Ascending aorta (tissue), 2 donors: Measurements from ENCODE around the gene MAFG. TPM values are rescaled to one million over a fixed set of nuclear protein-coding genes. Genes with fewer than 3 reads are reported as not detected.

Source experiments
- DNase-seq, 2 donors: peaks; one replicate each; pipeline ENCODE4 v3.0.0-alpha.2; 2019; ENCODE audit warnings: low spot score in 2 of 2
- H3K27ac ChIP-seq, 2 donors: fragments of 200-600 bp; sonication (generic); one replicate each; pipeline ENCODE4 v1.5.1; 2016 to 2017; ENCODE audit warnings: mild to moderate bottlenecking in 1 of 2
- H3K27me3 ChIP-seq: fragments of 200-600 bp; sonication (generic); one replicate; pipeline ENCODE4 v1.5.1; 2017
- H3K36me3 ChIP-seq, 2 donors: fragments of 200-600 bp; sonication (generic); one replicate each; pipeline ENCODE4 v1.5.1; 2016
- H3K4me1 ChIP-seq, 2 donors: fragments of 200-600 bp; sonication (generic); one replicate each; pipeline ENCODE4 v1.5.1; 2016 to 2017; ENCODE audit warnings: mild to moderate bottlenecking in 1 of 2
- H3K4me3 ChIP-seq, 2 donors: fragments of 200-600 bp; sonication (generic); one replicate each; pipeline ENCODE4 v1.5.1; 2016 to 2017; ENCODE audit warnings: mild to moderate bottlenecking in 1 of 2
- H3K9me3 ChIP-seq, 2 donors: fragments of 200-600 bp; sonication (generic); one replicate each; pipeline ENCODE4 v1.5.1; 2016
- intact Hi-C: fragments of 100-400 bp; cut with DNase I; formaldehyde crosslinking; loops from one replicate; pipeline ENCODE4 v1.15.1; 2023
- total RNA-seq: library from RNA; depleted of rRNA; stranded (reverse); fragments of >200 nt; gene quantifications from one replicate; pipeline ENCODE4 v1.1.0, GENCODE V29; 2016
- TF ChIP-seq, protein P1 (sequence below), 3 experiments: fragments of 200-600 bp in 2 of 3; fragments of 450-650 bp in 1 of 3; sonication (generic) in 2 of 3; IDR thresholded peaks; one replicate each; pipeline ENCODE4 v1.5.1; 2016 to 2019; ENCODE audit warnings: antibody characterized with exemption in 3 of 3, mild to moderate bottlenecking in 1 of 3, moderate library complexity in 1 of 3

MAFG gene
- total RNA-seq, 1 donor from 2014 or later = 28.7 TPM

DNA sequence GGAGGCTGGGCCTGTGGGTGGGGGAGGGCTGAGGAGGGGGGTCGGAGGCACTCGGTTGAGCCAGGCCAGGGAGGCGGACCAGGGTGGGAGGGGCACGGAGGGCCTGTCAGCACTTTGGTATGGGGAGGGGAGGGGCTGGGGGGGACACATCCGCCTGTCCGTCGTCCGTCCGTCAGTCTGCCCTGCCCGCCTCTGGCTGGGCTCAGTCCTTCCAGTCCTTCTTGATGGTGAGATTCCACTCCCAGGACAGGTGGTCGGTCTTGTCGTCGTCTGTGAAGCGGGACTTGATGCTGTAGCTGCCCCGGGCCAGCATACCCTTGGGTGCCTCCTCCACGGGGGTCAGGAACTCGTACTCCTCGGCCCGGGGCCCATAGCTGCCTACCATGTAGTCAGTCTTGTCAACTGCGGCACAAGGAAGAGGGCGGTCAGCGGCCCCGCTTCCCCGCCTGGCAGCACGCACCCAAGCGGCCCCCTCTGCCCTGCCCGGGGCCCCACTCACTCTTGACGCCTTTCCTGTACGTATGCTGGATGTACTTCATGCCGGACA, 58.8 kb downstream of the MAFG start:
- TF ChIP-seq, protein P1, sequence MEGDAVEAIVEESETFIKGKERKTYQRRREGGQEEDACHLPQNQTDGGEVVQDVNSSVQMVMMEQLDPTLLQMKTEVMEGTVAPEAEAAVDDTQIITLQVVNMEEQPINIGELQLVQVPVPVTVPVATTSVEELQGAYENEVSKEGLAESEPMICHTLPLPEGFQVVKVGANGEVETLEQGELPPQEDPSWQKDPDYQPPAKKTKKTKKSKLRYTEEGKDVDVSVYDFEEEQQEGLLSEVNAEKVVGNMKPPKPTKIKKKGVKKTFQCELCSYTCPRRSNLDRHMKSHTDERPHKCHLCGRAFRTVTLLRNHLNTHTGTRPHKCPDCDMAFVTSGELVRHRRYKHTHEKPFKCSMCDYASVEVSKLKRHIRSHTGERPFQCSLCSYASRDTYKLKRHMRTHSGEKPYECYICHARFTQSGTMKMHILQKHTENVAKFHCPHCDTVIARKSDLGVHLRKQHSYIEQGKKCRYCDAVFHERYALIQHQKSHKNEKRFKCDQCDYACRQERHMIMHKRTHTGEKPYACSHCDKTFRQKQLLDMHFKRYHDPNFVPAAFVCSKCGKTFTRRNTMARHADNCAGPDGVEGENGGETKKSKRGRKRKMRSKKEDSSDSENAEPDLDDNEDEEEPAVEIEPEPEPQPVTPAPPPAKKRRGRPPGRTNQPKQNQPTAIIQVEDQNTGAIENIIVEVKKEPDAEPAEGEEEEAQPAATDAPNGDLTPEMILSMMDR (IDR thresholded peaks at IDR 0.05) = no peak
- Histone ChIP-seq H3K4me1 (peaks cover 18 to 32% of the 10 kb centered on the region in 2 donors), H3K27me3 (no peaks in the 10 kb centered on the region), H3K4me3 (peak overlapping the region in 1 of 2 donors; percentile 83), H3K27ac (peak overlapping the region; percentile 96 to 99), H3K36me3 (peaks cover 22 to 45% of the 10 kb centered on the region in 2 donors), H3K9me3 (no peaks in the 10 kb centered on the region)
- intact Hi-C loops = loop anchor here (10.0 kb wide), 1 partner anchor 354 kb away; the partner anchor contains the start of gene ACTG1
- peak in 1 of 2 donors; percentile 76 for DNase-seq

Other genes starting within 250 kb of the MAFG start
- gene ARL16, start 243.9 kb downstream of the MAFG start, total RNA-seq = 21.0 TPM
- 211 TPM for gene HGS, start 243.7 kb downstream of the MAFG start, total RNA-seq
- 21.8 TPM for gene MRPL12, start 224.4 kb downstream of the MAFG start, total RNA-seq
- gene SLC25A10, start 215.5 kb downstream of the MAFG start, total RNA-seq = 0.53 TPM
- gene GCGR, start 123.6 kb downstream of the MAFG start, total RNA-seq = not detected
- 149 TPM for gene MCRIP1, start 94.4 kb downstream of the MAFG start, total RNA-seq
- not detected for gene PPP1R27, start 92.7 kb downstream of the MAFG start, total RNA-seq
- gene P4HB, start 67.2 kb downstream of the MAFG start, total RNA-seq = 670 TPM
- gene ARHGDIA, start 56.4 kb downstream of the MAFG start, total RNA-seq = 314 TPM
- 31.8 TPM for gene ALYREF, start 36.1 kb downstream of the MAFG start, total RNA-seq
- gene ANAPC11, start 36.0 kb downstream of the MAFG start, total RNA-seq = 108 TPM
- gene NPB, start 25.5 kb downstream of the MAFG start, total RNA-seq = 1.5 TPM
- gene PCYT2, start 16.3 kb downstream of the MAFG start, total RNA-seq = 81.1 TPM
- gene SIRT7, start 9.6 kb downstream of the MAFG start, total RNA-seq = 32.6 TPM
- 31.5 TPM for gene PYCR1, start 9.6 kb upstream of the MAFG start, total RNA-seq
- gene MYADML2, start 19.5 kb upstream of the MAFG start, total RNA-seq = not detected
- gene NOTUM, start 33.5 kb upstream of the MAFG start, total RNA-seq = not detected
- 45.1 TPM for gene ASPSCR1, start 49.9 kb upstream of the MAFG start, total RNA-seq
- gene CENPX, start 95.1 kb upstream of the MAFG start, total RNA-seq = 41.3 TPM
- 2.0 TPM for gene LRRC45, start 95.6 kb upstream of the MAFG start, total RNA-seq
- not detected for gene RAC3, start 103.9 kb upstream of the MAFG start, total RNA-seq
- 160 TPM for gene DCXR, start 110.0 kb upstream of the MAFG start, total RNA-seq
- 73.7 TPM for gene RFNG, start 124.1 kb upstream of the MAFG start, total RNA-seq
- 42.1 TPM for gene GPS1, start 124.2 kb upstream of the MAFG start, total RNA-seq
- gene DUS1L, start 138.1 kb upstream of the MAFG start, total RNA-seq = 111 TPM
- gene FASN, start 170.5 kb upstream of the MAFG start, total RNA-seq = 90.9 TPM